DND-41 (cell line): Measurements from ENCODE around the gene MSL1.

Source experiments
- ATAC-seq: fragments of 200-7000 bp; cut with Tn5 transposase; 3 replicates; pipeline ENCODE4 v1.9.1; 2021; ENCODE audit warnings: low read depth; ENCODE audit not compliant: insufficient read depth
- DNase-seq: peaks from one replicate; pipeline ENCODE4 v3.0.0-alpha.2; 2020
- H2AFZ ChIP-seq: 2 replicates; pipeline ENCODE4 v1.6.0; 2012; ENCODE audit warnings: low read depth, low read length
- H3K27ac ChIP-seq: 2 replicates; pipeline ENCODE4 v1.5.1; 2012; ENCODE audit warnings: low read length, inconsistent platforms
- H3K27me3 ChIP-seq: fragments of 200-600 bp; sonication (generic); 2 replicates; pipeline ENCODE4 v1.6.0; 2012; ENCODE audit warnings: low read length, mild to moderate bottlenecking, inconsistent platforms; ENCODE audit not compliant: insufficient read depth, poor library complexity
- H3K36me3 ChIP-seq: 2 replicates; pipeline ENCODE4 v1.5.1; 2012; ENCODE audit warnings: low read length, inconsistent platforms; ENCODE audit not compliant: insufficient read depth
- H3K4me1 ChIP-seq: 2 replicates; pipeline ENCODE4 v1.5.1; 2012; ENCODE audit warnings: mild to moderate bottlenecking, low read length; ENCODE audit not compliant: insufficient read depth
- H3K4me2 ChIP-seq: 2 replicates; pipeline ENCODE4 v1.6.0; 2012; ENCODE audit warnings: mild to moderate bottlenecking, moderate library complexity, low read length, inconsistent platforms; ENCODE audit not compliant: insufficient read depth
- H3K4me3 ChIP-seq, 2 experiments: fragments of 200-600 bp in 1 of 2; shearing (Covaris generic) in 1 of 2; 2 replicates each; pipeline ENCODE4 v1.5.1; 2012 to 2016; ENCODE audit warnings: inconsistent platforms in 2 of 2, low read length in 2 of 2, mild to moderate bottlenecking in 2 of 2, low read depth in 1 of 2, moderate library complexity in 1 of 2
- H3K79me2 ChIP-seq: 2 replicates; pipeline ENCODE4 v1.6.0; 2012; ENCODE audit warnings: low read length, inconsistent platforms; ENCODE audit not compliant: insufficient read depth
- H3K9ac ChIP-seq: 2 replicates; pipeline ENCODE4 v1.6.0; 2012; ENCODE audit warnings: low read depth, mild to moderate bottlenecking, inconsistent platforms, low read length, moderate library complexity
- H3K9me3 ChIP-seq: 2 replicates; pipeline ENCODE4 v1.5.1; 2012; ENCODE audit warnings: low read length, moderate library complexity, mild to moderate bottlenecking, inconsistent platforms; ENCODE audit not compliant: insufficient read depth, severe bottlenecking
- H4K20me1 ChIP-seq: 2 replicates; pipeline ENCODE4 v1.6.0; 2012; ENCODE audit warnings: low read length; ENCODE audit not compliant: insufficient read depth
- CTCF ChIP-seq: IDR thresholded peaks from 2 replicates; pipeline ENCODE4 v1.5.1; 2012; ENCODE audit warnings: borderline replicate concordance, low read length, moderate library complexity, mild to moderate bottlenecking; ENCODE audit not compliant: poor library complexity, severe bottlenecking; ENCODE audit errors: extremely low read depth
- EZH2 ChIP-seq: IDR thresholded peaks from 3 replicates; pipeline ENCODE4 v1.6.1; 2012; ENCODE audit warnings: borderline replicate concordance, low read depth, mild to moderate bottlenecking, moderate library complexity, low read length, inconsistent platforms; ENCODE audit not compliant: severe bottlenecking

Gene MSL1

GRCh38 chr17:40106760-40107521, 14.8 kb upstream of the MSL1 start:
- no peaks in the 10 kb centered on the region for H3K9me3 ChIP-seq
- H4K20me1 ChIP-seq, result no peaks in the 10 kb centered on the region
- H3K4me3 ChIP-seq, result no peak overlapping the region
- ATAC-seq (no peak), DNase-seq (no peak)
- H3K4me1 ChIP-seq, result peaks cover 41% of the 10 kb centered on the region
- H3K79me2 ChIP-seq, result no peaks in the 10 kb centered on the region
- H3K27me3 ChIP-seq, result no peaks in the 10 kb centered on the region
- no peaks in the 10 kb centered on the region for H3K36me3 ChIP-seq
- H2AFZ ChIP-seq, result peak overlapping the region; percentile 73
- TF ChIP-seq CTCF, result no peak
- TF ChIP-seq EZH2, result no peak
- no peak overlapping the region for H3K4me2 ChIP-seq
- peak overlapping the region; percentile 65; the same call in 1 of the 2 replicates for H3K27ac ChIP-seq
- peak overlapping the region; percentile 44 for H3K9ac ChIP-seq

GRCh38 chr17:40107522-40108174, 14.1 kb upstream of the MSL1 start:
- TF ChIP-seq EZH2, result no peak
- no peak for TF ChIP-seq CTCF
- no peak overlapping the region for H3K4me3 ChIP-seq
- H3K79me2 ChIP-seq, result no peaks in the 10 kb centered on the region
- peaks cover 48% of the 10 kb centered on the region for H3K4me1 ChIP-seq
- peak overlapping the region; percentile 32; the same call in 1 of the 2 replicates for H3K4me2 ChIP-seq
- peak overlapping the region; percentile 65 for H3K27ac ChIP-seq
- ATAC-seq (peak; percentile 4; the same call in 1 of the 3 replicates), DNase-seq (no peak)
- H3K9ac ChIP-seq, result peak overlapping the region; percentile 44
- no peaks in the 10 kb centered on the region for H3K27me3 ChIP-seq
- no peaks in the 10 kb centered on the region for H3K36me3 ChIP-seq
- H2AFZ ChIP-seq, result peak overlapping the region; percentile 73
- H3K9me3 ChIP-seq, result no peaks in the 10 kb centered on the region
- H4K20me1 ChIP-seq, result no peaks in the 10 kb centered on the region

- peak overlapping the region; percentile 44; the same call in 1 of the 2 replicates for H3K9ac ChIP-seq
- TF ChIP-seq EZH2 (no peak), CTCF (peak; percentile 51)
- no peaks in the 10 kb centered on the region for H3K79me2 ChIP-seq
- no peak overlapping the region for H3K4me3 ChIP-seq
- peak overlapping the region; percentile 65 for H3K27ac ChIP-seq
- no peaks in the 10 kb centered on the region for H3K36me3 ChIP-seq
- no peaks in the 10 kb centered on the region for H4K20me1 ChIP-seq
- H2AFZ ChIP-seq, result no peak overlapping the region; the same call in 1 of the 2 replicates
- ATAC-seq (no peak), DNase-seq (no peak)
- no peaks in the 10 kb centered on the region for H3K9me3 ChIP-seq
- peak overlapping the region; percentile 32; the same call in 1 of the 2 replicates for H3K4me2 ChIP-seq
- no peaks in the 10 kb centered on the region for H3K27me3 ChIP-seq
- H3K4me1 ChIP-seq, result peaks cover 55% of the 10 kb centered on the region
Measured at GRCh38 chr17:40108970-40109824, 12.6 kb upstream of the MSL1 start.
